MM.1S (cell line): ENCODE data around the gene SPOCK3.

Experiments
- CTCF ChIP-seq: fragments of 300-600 bp; sonication (generic); IDR thresholded peaks from 2 replicates; pipeline ENCODE4 v1.5.1; 2016; ENCODE audit warnings: antibody characterized with exemption, low read length, mixed read lengths
- EZH2 ChIP-seq: fragments of 300-600 bp; sonication (generic); optimal IDR thresholded peaks from 2 replicates; pipeline ENCODE3; 2017; ENCODE audit warnings: low read depth, mild to moderate bottlenecking, antibody characterized with exemption, low read length, mixed read lengths
- EZH2phosphoT487 ChIP-seq: fragments of 300-600 bp; sonication (generic); IDR thresholded peaks from 2 replicates; pipeline ENCODE4 v1.6.1; 2018; ENCODE audit warnings: antibody characterized with exemption, low read length

DNA sequence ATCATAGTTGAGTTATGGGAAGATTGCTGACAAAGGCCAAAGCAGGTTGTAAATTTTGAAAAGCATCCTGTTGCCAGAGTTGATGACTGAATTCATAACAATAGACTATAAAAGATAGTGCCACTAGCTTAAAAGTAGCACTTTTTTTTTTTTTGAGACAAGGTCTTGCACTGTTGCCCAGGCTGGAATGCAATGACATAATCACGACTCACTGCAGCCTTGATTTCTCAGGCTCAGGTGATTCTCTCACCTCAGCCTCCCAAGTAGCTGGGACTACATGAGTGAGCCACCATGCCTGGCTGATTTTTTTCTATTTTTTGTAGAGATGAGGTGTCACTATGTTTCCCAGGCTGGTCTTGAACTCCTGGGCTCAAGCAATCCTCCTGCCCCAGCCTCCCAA, 122.7 kb downstream of the SPOCK3 start:
- TF ChIP-seq CTCF (no peak), EZH2phosphoT487 (no peak), EZH2 (no peak)
